SW 1271 (cell line): ENCODE data around the gene MT1E.

ENCODE experiments used
- DNase-seq, 2 experiments: peaks; one replicate each; lab custom pipeline; 2025; lab: John Stamatoyannopoulos, UW

The MT1E gene

GRCh38 chr16:56626685-56627084 lies 1.1 kb downstream of the MT1E start:
- no peak for DNase-seq

- no peak for DNase-seq
Observed at GRCh38 chr16:56628486-56629350, 3.1 kb downstream of the MT1E start.

GRCh38 chr16:56629531-56629930 lies 4.0 kb downstream of the MT1E start:
- no peak for DNase-seq

- no peak for DNase-seq
Observed at GRCh38 chr16:56630134-56630533, 4.6 kb downstream of the MT1E start.

GRCh38 chr16:56631197-56631596 lies 5.6 kb downstream of the MT1E start:
- DNase-seq: no peak

GRCh38 chr16:56631832-56632155 lies 6.2 kb downstream of the MT1E start:
- no peak for DNase-seq

- DNase-seq: no peak
Observed at GRCh38 chr16:56632156-56632847, 6.7 kb downstream of the MT1E start, which contains the start of gene MT1M. Gene MT1M (plus strand): TSS chr16:56632659. CDS start chr16:56632732, 73 bp downstream.

- DNase-seq: no peak
Observed at GRCh38 chr16:56632848-56633365, 7.3 kb downstream of the MT1E start.

- no peak for DNase-seq
Observed at GRCh38 chr16:56633535-56633934, 8.0 kb downstream of the MT1E start.

- no peak for DNase-seq
Observed at GRCh38 chr16:56634715-56635440, 9.3 kb downstream of the MT1E start.

- no peak for DNase-seq
Observed at GRCh38 chr16:56635441-56635967, 9.9 kb downstream of the MT1E start.

GRCh38 chr16:56636616-56637413 lies 11.2 kb downstream of the MT1E start:
- DNase-seq: no peak

- DNase-seq: no peak
Observed at GRCh38 chr16:56637814-56638750, 12.5 kb downstream of the MT1E start, which contains the start of gene MT1A. Gene MT1A (plus strand): TSS chr16:56638666. CDS start chr16:56638739, 73 bp downstream.

GRCh38 chr16:56639045-56639444 lies 13.5 kb downstream of the MT1E start:
- DNase-seq: no peak

GRCh38 chr16:56640076-56640475 lies 14.5 kb downstream of the MT1E start:
- no peak for DNase-seq

- DNase-seq: no peak
Observed at GRCh38 chr16:56641166-56641565, 15.6 kb downstream of the MT1E start.

GRCh38 chr16:56643080-56643778 lies 17.6 kb downstream of the MT1E start:
- no peak for DNase-seq

GRCh38 chr16:56643833-56644232 lies 18.3 kb downstream of the MT1E start:
- DNase-seq: no peak

GRCh38 chr16:56645311-56645710 lies 19.7 kb downstream of the MT1E start:
- no peak for DNase-seq
